Fibroblast of mammary gland (primary cell): Measurements from ENCODE around the gene C22orf15.

Experiments used
- DNase-seq: peaks from one replicate; pipeline ENCODE4 v3.0.0-alpha.2; 2010; ENCODE audit warnings: low read depth
- H3K4me3 ChIP-seq: 2 replicates; pipeline ENCODE4 v1.5.1; 2011; ENCODE audit warnings: low read depth, mild to moderate bottlenecking, low read length, moderate library complexity; ENCODE audit not compliant: control insufficient read depth
- CTCF ChIP-seq: conservative IDR thresholded peaks from 2 replicates; pipeline ENCODE4 v1.5.1; 2011; ENCODE audit warnings: low read depth, low read length, inconsistent platforms; ENCODE audit not compliant: control insufficient read depth, insufficient read depth

C22orf15 gene

GRCh38 chr22:23789121-23789520 is 26.3 kb downstream of the C22orf15 start:
- no peak for TF ChIP-seq CTCF
- no peak for DNase-seq
- H3K4me3 ChIP-seq, result no peak overlapping the region

GRCh38 chr22:23789638-23790037 is 26.8 kb downstream of the C22orf15 start:
- TF ChIP-seq CTCF, result peak; percentile 3
- DNase-seq, result no peak
- H3K4me3 ChIP-seq, result no peak overlapping the region

- DNase-seq, result peak; percentile 89
- TF ChIP-seq CTCF, result no peak
- no peak overlapping the region for H3K4me3 ChIP-seq
Measured at GRCh38 chr22:23790819-23791737, 28.3 kb downstream of the C22orf15 start.

- H3K4me3 ChIP-seq, result no peak overlapping the region
- TF ChIP-seq CTCF, result no peak
- DNase-seq, result peak; percentile 35
Measured at GRCh38 chr22:23791738-23792645, 29.2 kb downstream of the C22orf15 start.

GRCh38 chr22:23793326-23793725 is 30.5 kb downstream of the C22orf15 start:
- no peak for TF ChIP-seq CTCF
- DNase-seq, result no peak
- no peak overlapping the region for H3K4me3 ChIP-seq

- no peak for TF ChIP-seq CTCF
- DNase-seq, result peak; percentile 54
Measured at GRCh38 chr22:23796461-23796860, 33.7 kb downstream of the C22orf15 start.

More at GRCh38 chr22:23796461-23796860, 33.7 kb downstream of the C22orf15 start:
- H3K4me3 ChIP-seq, result no peak overlapping the region
